Measurements from ENCODE around the gene DDR1. TPM values are rescaled to one million over a fixed set of nuclear protein-coding genes. Genes with fewer than 3 reads are reported as not detected.

DDR1 gene
- total RNA-seq, 4 donors from 2014 or later: 149 to 322 (median 230) TPM

DNA sequence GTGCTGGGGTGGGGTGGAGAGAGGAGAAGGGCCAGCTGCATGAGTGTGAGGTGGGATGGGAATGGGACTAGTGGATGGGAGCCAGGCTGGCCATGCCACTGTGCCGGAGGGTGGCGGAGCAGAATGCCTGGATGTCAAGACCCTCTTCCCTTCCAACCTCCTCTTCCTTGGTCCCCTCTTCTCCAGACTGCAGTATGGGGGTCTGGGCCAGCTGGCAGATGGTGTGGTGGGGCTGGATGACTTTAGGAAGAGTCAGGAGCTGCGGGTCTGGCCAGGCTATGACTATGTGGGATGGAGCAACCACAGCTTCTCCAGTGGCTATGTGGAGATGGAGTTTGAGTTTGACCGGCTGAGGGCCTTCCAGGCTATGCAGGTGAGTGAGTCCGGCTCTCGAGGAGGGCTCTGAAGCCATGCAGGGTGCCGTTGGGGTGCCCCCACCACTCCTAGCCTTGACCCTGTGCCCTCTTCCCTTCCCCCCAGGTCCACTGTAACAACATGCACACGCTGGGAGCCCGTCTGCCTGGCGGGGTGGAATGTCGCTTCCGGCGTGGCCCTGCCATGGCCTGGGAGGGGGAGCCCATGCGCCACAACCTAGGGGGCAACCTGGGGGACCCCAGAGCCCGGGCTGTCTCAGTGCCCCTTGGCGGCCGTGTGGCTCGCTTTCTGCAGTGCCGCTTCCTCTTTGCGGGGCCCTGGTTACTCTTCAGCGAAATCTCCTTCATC lies 7.7 kb downstream of the DDR1 start:
- no peaks in the 10 kb centered on the region for H3K9me3 ChIP-seq
- in situ Hi-C loops (cut with MboI; ENCODE audit: low pct_ligation_motif_present in 1 of 4, low pct_unique_long_range_greater_than_20kb in 1 of 4, low sequenced_read_pairs in 3 of 4): loop anchor here in 2 of 4 donors (25.0 kb wide), 1 partner anchor 155 kb away; the partner anchor contains the start of genes FLOT1 (in 2 of the 2) and IER3 (in 2 of the 2)
- TF ChIP-seq POLR2A (IDR thresholded peaks at IDR 0.05) (no peak), EP300 (IDR thresholded peaks at IDR 0.05; ENCODE audit: low read depth) (no peak), POLR2AphosphoS5 (IDR thresholded peaks at IDR 0.05) (no peak)
- TF ChIP-seq, protein P1, sequence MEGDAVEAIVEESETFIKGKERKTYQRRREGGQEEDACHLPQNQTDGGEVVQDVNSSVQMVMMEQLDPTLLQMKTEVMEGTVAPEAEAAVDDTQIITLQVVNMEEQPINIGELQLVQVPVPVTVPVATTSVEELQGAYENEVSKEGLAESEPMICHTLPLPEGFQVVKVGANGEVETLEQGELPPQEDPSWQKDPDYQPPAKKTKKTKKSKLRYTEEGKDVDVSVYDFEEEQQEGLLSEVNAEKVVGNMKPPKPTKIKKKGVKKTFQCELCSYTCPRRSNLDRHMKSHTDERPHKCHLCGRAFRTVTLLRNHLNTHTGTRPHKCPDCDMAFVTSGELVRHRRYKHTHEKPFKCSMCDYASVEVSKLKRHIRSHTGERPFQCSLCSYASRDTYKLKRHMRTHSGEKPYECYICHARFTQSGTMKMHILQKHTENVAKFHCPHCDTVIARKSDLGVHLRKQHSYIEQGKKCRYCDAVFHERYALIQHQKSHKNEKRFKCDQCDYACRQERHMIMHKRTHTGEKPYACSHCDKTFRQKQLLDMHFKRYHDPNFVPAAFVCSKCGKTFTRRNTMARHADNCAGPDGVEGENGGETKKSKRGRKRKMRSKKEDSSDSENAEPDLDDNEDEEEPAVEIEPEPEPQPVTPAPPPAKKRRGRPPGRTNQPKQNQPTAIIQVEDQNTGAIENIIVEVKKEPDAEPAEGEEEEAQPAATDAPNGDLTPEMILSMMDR (IDR thresholded peaks at IDR 0.05): no peak

DNA sequence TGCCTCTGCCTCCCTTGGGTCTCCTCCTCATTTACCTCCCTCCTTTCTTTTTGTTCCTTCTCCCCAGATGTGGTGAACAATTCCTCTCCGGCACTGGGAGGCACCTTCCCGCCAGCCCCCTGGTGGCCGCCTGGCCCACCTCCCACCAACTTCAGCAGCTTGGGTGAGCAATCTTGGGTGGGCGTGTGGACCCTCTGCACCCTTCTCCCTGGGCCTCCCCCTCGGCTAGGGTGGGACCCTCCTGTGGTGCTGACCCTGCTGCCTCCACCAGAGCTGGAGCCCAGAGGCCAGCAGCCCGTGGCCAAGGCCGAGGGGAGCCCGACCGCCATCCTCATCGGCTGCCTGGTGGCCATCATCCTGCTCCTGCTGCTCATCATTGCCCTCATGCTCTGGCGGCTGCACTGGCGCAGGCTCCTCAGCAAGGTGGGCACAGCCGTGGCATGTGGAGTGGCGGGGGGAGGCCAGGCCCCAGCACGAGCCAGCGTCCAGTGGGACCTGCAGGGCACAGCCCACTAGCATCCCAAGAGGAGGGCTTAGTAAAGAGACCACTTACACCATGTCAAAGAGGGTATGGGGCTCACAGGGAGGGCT lies 8.8 kb downstream of the DDR1 start:
- in situ Hi-C loops (cut with MboI; ENCODE audit: low pct_ligation_motif_present in 1 of 4, low pct_unique_long_range_greater_than_20kb in 1 of 4, low sequenced_read_pairs in 3 of 4): loop anchor here in 2 of 4 donors (25.0 kb wide), 1 partner anchor 156 kb away; the partner anchor contains the start of genes FLOT1 (in 2 of the 2) and IER3 (in 2 of the 2)
- intact Hi-C loops (cut with DNase I; ENCODE audit: low total_unique reads): no loop called here
- no peaks in the 10 kb centered on the region for H3K27me3 ChIP-seq
- WGBS, 2 donors (ENCODE audit: low coverage in 1 of 2): 88% methylated on average over 13 of the region's 16 CpGs; no CpG with 5 or more reads in 1 of the 2 donors
- peaks cover 0 to 41% (median 10%) of the 10 kb centered on the region in 4 donors for H3K36me3 ChIP-seq
- H3K4me1 ChIP-seq: no peaks in the 10 kb centered on the region
- DNase-seq: no peak
- H3K4me3 ChIP-seq: no peak overlapping the region
- H3K27ac ChIP-seq: no peak overlapping the region
- TF ChIP-seq EP300 (IDR thresholded peaks at IDR 0.05; ENCODE audit: low read depth): no peak
- no peak for TF ChIP-seq POLR2AphosphoS5 (IDR thresholded peaks at IDR 0.05)
- TF ChIP-seq, protein P1 (IDR thresholded peaks at IDR 0.05): no peak
- TF ChIP-seq POLR2A (IDR thresholded peaks at IDR 0.05): no peak
- H3K9me3 ChIP-seq: no peaks in the 10 kb centered on the region

More for the DNA sequence above, 7.7 kb downstream of the DDR1 start:
- no peak overlapping the region for H3K27ac ChIP-seq
- intact Hi-C loops (cut with DNase I; ENCODE audit: low total_unique reads): no loop called here
- H3K36me3 ChIP-seq: peaks cover 0 to 32% (median 10%) of the 10 kb centered on the region in 4 donors
- no peak for DNase-seq
- WGBS, 2 donors (ENCODE audit: low coverage in 1 of 2): 89% methylated on average over 21 of the region's 21 CpGs; no CpG with 5 or more reads in 1 of the 2 donors
- no peaks in the 10 kb centered on the region for H3K27me3 ChIP-seq
- peaks cover under 1 to 8% (median under 1%) of the 10 kb centered on the region in 4 donors for H3K4me1 ChIP-seq
- no peak overlapping the region for H3K4me3 ChIP-seq

DNA sequence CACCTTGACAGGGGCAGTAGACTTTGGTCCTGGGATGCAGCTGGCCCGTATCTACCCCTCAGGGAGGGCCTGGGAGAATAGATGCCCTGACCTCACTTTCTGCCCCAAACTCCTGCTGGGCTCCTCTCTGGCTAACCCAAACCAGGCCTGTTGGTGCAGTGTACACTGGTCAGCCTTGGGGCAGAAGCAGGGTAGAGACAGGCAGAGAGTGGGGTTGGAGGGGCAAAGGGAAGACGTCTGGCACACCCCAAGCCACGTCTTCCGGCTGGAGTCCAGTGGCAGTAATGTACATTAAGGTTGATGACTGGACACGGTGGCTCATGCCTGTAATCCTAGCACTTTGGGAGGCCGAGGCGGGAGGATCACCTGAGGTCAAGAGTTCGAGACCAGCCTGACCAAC lies 9.3 kb downstream of the DDR1 start:
- Histone ChIP-seq H3K4me1 (no peaks in the 10 kb centered on the region), H3K4me3 (no peak overlapping the region), H3K9me3 (no peaks in the 10 kb centered on the region), H3K27me3 (no peaks in the 10 kb centered on the region), H3K27ac (no peak overlapping the region), H3K36me3 (peaks cover 0 to 47% (median 10%) of the 10 kb centered on the region in 4 donors)
- intact Hi-C loops (cut with DNase I; ENCODE audit: low total_unique reads): no loop called here
- 94 to 100% methylated on average over 1 to 8 of the region's 8 CpGs for WGBS, 2 donors (ENCODE audit: low coverage in 1 of 2)
- TF ChIP-seq EP300 (IDR thresholded peaks at IDR 0.05; ENCODE audit: low read depth) (no peak), POLR2AphosphoS5 (IDR thresholded peaks at IDR 0.05) (no peak)
- TF ChIP-seq, protein P1 (IDR thresholded peaks at IDR 0.05): no peak
- in situ Hi-C loops (cut with MboI; ENCODE audit: low pct_ligation_motif_present in 1 of 4, low pct_unique_long_range_greater_than_20kb in 1 of 4, low sequenced_read_pairs in 3 of 4): loop anchor here in 2 of 4 donors (25.0 kb wide), 1 partner anchor 156 kb away; the partner anchor contains the start of genes FLOT1 (in 2 of the 2) and IER3 (in 2 of the 2)
- DNase-seq: no peak

DNA sequence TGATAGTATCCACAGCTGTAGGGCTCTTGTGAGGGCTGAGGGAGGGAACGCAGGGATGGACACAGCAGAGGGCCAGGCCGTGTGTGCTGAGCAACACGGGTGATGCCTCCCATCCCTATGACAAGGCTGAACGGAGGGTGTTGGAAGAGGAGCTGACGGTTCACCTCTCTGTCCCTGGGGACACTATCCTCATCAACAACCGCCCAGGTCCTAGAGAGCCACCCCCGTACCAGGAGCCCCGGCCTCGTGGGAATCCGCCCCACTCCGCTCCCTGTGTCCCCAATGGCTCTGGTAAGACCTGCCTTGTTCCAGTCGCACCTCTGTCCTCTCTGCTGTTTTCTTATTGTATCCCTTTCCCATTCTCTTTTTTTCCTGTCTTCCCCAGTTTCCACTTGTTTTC lies 10.1 kb downstream of the DDR1 start:
- TF ChIP-seq EP300 (IDR thresholded peaks at IDR 0.05; ENCODE audit: low read depth): no peak
- TF ChIP-seq POLR2A (IDR thresholded peaks at IDR 0.05): no peak
- TF ChIP-seq, protein P1 (IDR thresholded peaks at IDR 0.05): no peak
- in situ Hi-C loops (cut with MboI; ENCODE audit: low pct_ligation_motif_present in 1 of 4, low pct_unique_long_range_greater_than_20kb in 1 of 4, low sequenced_read_pairs in 3 of 4): loop anchor here in 2 of 4 donors (25.0 kb wide), 1 partner anchor 157 kb away; the partner anchor contains the start of genes FLOT1 (in 2 of the 2) and IER3 (in 2 of the 2)
- WGBS, 2 donors (ENCODE audit: low coverage in 1 of 2): 83 to 97% methylated on average over 6 to 12 of the region's 12 CpGs

More for the DNA sequence above, 10.1 kb downstream of the DDR1 start:
- no peak for DNase-seq
- Histone ChIP-seq H3K27ac (no peak overlapping the region), H3K27me3 (no peaks in the 10 kb centered on the region), H3K9me3 (no peaks in the 10 kb centered on the region), H3K4me3 (no peak overlapping the region), H3K36me3 (peaks cover 0 to 52% (median 13%) of the 10 kb centered on the region in 4 donors), H3K4me1 (no peaks in the 10 kb centered on the region)
- intact Hi-C loops (cut with DNase I; ENCODE audit: low total_unique reads): no loop called here
